Brain microvascular endothelial cell (primary cell): ENCODE data around the gene PKP1.
"Not testable (repeated sequence)": the region's sequence is repeated elsewhere in the genome, so short reads cannot be mapped to it uniquely, and the experiment has no call there.

Experiments used
- DNase-seq: peaks from one replicate; pipeline ENCODE4 v3.0.0-alpha.2; 2020
- H3K27ac ChIP-seq: fragments of 250-450 bp; sonication (Bioruptor Pico); 2 replicates; pipeline ENCODE4 v1.5.1; 2020; ENCODE audit warnings: mild to moderate bottlenecking, moderate library complexity
- H3K27me3 ChIP-seq: fragments of 250-450 bp; sonication (Bioruptor Pico); replicated peaks from 2 replicates; pipeline ENCODE4 v1.5.1; 2020; ENCODE audit warnings: mild to moderate bottlenecking
- H3K36me3 ChIP-seq: fragments of 250-450 bp; sonication (Bioruptor Pico); replicated peaks from 2 replicates; pipeline ENCODE4 v1.5.1; 2020; ENCODE audit warnings: mild to moderate bottlenecking
- H3K4me3 ChIP-seq: 2 replicates; pipeline ENCODE4 v1.5.1; 2011; ENCODE audit warnings: low read depth, mild to moderate bottlenecking, control low read depth, low read length, moderate library complexity
- CTCF ChIP-seq: IDR thresholded peaks from 2 replicates; pipeline ENCODE4 v1.5.1; 2011; ENCODE audit warnings: low read depth, mild to moderate bottlenecking, moderate library complexity, low read length, control low read depth, inconsistent platforms; ENCODE audit errors: missing control alignments
- in situ Hi-C: cut with HindIII; loops from 2 replicates; pipeline ENCODE4 v1.10.0; 2017; ENCODE audit warnings: low sequenced_read_pairs, low pct_ligation_motif_present

PKP1 gene

GRCh38 chr1:201253411-201253810, 29.9 kb upstream of the PKP1 start:
- DNase-seq: no peak
- in situ Hi-C loops: no loop called here
- no peak overlapping the region for H3K4me3 ChIP-seq
- no peak for TF ChIP-seq CTCF
- H3K36me3 ChIP-seq: no peaks in the 10 kb centered on the region
- no peaks in the 10 kb centered on the region for H3K27me3 ChIP-seq
- H3K27ac ChIP-seq: no peak overlapping the region

- no peak overlapping the region for H3K27ac ChIP-seq
- no peak overlapping the region for H3K4me3 ChIP-seq
- no peak for TF ChIP-seq CTCF
- no peaks in the 10 kb centered on the region for H3K36me3 ChIP-seq
- no peaks in the 10 kb centered on the region for H3K27me3 ChIP-seq
- in situ Hi-C loops: no loop called here
- DNase-seq: no peak
Observed at GRCh38 chr1:201253906-201254624, 29.2 kb upstream of the PKP1 start.

GRCh38 chr1:201254625-201255478, 28.5 kb upstream of the PKP1 start:
- Histone ChIP-seq H3K4me3 (no peak overlapping the region), H3K27me3 (no peaks in the 10 kb centered on the region), H3K27ac (no peak overlapping the region), H3K36me3 (no peaks in the 10 kb centered on the region)
- no peak for DNase-seq
- in situ Hi-C loops: no loop called here
- TF ChIP-seq CTCF: peak; percentile 97

GRCh38 chr1:201255479-201256362, 27.6 kb upstream of the PKP1 start:
- Histone ChIP-seq H3K27ac (no peak overlapping the region), H3K4me3 (no peak overlapping the region), H3K27me3 (no peaks in the 10 kb centered on the region), H3K36me3 (no peaks in the 10 kb centered on the region)
- no peak for TF ChIP-seq CTCF
- in situ Hi-C loops: no loop called here
- DNase-seq: no peak

GRCh38 chr1:201258132-201258531, 25.2 kb upstream of the PKP1 start:
- in situ Hi-C loops, H3K36me3 ChIP-seq, H3K4me3 ChIP-seq, H3K27me3 ChIP-seq, DNase-seq, H3K27ac ChIP-seq: not testable (repeated sequence)
